GM18499 (cell line): ENCODE measurements around the gene NPHP4.

Experiments used
- ATAC-seq: cut with Tn5 transposase; IDR thresholded peaks from one replicate; pipeline ENCODE4 v1.9.1; 2021; ENCODE audit warnings: moderate number of reproducible peaks; ENCODE audit not compliant: insufficient read depth, unreplicated experiment

The NPHP4 gene

GRCh38 chr1:5975133-5975880 lies 16.9 kb downstream of the NPHP4 start:
- no peak for ATAC-seq

DNA sequence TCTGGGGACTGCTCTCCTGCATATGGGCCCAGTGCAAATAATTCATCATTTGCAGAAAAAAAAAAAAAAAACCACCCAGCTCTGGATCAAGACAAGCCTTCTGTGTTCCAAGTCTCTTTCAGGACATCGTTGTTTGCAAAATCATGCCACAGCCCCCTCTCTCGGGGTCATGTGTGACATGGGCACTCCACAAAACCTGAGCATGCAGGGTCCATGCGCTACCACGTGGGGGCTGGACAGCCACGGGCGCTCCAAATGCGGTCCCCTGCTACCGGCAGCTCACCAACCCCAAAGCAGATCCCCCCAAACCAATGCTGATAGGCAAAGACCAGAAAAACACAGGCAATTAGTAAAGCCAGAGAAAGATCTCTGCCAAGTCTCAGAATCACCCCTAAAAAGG lies 17.6 kb downstream of the NPHP4 start:
- no peak for ATAC-seq

DNA sequence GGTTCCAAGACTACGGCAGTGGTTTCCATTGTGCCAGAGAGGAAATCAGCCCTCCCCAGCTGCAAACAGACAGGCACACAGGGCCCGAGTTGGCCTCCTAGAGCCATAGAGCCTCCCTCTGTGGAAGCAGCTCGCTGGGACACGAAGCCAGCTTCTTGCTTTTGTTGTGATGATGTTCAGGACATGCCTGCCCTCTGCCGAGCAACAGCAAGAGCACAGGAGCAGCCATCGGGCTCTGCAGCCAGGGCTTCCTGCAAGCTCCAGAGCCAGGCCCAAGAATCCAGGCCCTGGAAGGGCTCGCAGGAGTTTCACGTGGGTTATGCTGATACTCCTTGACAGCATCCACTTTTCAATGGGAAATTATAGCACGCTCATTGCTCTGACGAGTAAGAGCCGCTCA lies 18.5 kb downstream of the NPHP4 start:
- no peak for ATAC-seq

- ATAC-seq: no peak
Measured at GRCh38 chr1:5972198-5972520, 20.1 kb downstream of the NPHP4 start.

DNA sequence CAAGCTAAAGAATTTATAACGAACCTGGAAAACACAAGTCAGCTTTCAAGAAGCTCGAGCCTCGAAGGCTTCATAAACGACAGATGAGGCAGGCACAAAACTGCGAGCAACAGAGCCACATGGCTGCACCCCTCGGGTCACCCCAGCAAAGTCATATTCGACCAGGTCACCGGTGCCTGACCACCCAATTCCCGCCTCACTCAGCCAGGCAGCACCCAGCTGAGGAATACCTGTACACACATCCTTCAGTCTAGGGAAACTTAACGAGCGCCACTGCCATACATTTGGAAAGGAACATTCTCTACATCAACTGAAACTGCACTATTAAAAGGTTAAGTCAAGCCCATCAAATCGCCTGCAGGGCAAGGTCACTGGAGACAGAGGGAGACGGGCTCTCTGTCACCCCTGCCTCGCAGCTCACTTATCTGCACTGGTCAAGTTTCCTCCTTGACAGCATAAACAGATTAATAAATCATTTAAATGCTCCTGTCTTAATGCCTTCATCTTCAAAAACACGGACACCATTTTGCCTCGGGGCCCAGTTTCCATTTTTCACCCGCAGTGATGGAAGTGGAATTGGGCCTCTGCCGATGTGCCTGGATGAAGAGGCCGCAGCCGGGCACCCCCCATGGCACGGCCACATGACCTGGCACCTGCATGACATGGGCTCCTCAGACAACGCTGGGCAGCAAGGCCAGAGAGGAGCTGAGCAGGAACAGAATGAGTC lies 20.6 kb downstream of the NPHP4 start:
- ATAC-seq: no peak

- no peak for ATAC-seq
Measured at GRCh38 chr1:5970610-5971273, 21.5 kb downstream of the NPHP4 start.

DNA sequence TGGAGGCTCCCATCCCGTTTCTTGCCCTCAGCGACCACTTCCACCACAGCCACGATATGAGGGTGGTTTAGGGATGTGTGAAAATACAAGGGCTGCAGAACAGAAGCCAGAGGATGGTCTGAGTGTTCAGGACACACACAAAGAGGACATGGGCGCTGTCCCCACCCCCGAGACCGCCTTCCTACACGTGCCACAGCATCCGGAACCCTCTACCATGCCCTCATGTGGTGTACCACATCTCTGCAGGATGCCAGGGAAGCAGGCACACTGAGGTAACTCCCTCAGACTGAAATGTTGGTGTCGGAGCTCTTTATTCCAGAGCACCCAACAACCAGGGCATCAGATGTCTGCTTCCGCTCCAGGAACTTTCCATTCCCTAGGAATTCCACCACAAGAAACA lies 23.1 kb downstream of the NPHP4 start:
- ATAC-seq: no peak

DNA sequence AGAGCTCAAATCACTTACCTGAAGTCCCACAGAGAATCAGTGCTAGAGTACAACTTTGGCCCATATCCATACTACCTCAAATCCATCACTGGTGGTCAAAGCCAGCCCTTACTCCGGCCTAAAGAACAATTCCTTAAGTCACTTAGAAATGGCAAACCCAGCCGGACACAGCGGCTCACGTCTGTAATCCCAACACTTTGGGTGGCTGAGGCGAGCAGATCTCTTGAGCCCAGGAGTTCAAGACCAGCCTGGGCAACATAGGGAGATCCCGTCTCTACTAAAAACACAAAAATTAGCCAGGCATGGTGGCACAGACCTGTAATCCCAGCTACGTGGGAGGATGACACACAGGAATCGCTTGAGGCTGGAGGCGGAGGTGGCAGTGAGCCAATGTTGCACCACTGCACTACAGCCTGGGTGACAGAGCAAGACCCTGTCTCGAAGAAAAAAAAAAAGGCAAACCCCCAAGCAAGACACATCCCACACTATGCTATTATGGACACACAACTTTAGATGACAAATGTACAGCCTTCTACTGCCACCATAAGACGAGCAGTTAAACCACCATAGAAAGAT lies 24.0 kb downstream of the NPHP4 start:
- no peak for ATAC-seq

DNA sequence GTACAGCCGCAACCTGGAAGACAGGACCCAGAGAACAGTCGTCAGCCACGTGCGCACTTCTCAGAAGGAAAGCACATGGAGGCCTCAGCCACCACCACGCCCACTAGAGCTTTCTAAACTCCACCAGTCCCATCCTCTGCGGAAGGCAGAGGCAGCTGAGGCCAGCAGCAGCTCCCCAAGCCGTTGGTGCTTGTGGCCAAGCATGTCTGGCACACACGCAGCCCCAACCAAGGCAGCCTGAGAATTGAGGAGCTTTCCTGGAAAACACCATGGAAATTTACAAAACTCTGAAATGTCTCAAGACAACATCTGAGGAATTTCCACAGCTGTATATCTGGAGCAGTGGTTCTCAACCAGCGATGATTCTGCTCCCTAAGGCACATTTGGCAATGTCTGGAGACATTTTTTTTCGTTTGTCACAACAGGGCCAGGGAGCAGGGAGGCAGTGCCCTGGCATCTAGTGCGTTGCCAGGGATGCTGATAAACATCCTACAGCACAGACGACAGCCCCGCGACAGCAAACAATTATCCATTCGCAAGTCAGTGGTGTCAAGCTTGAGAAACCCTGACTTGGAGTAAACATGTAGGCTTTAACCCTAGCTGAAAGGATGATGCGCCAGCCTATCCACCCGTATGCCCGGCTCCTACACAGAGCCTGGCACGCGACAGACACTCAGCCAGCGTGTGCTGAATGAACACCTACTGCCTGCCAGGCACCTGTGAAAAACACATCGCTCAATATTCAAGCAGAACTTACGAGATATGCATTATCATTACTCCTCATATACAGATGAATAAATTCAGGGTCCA lies 24.7 kb downstream of the NPHP4 start:
- no peak for ATAC-seq

- no peak for ATAC-seq
Measured at GRCh38 chr1:5966543-5967205, 25.6 kb downstream of the NPHP4 start.

- ATAC-seq: no peak
Measured at GRCh38 chr1:5965586-5966131, 26.6 kb downstream of the NPHP4 start.

DNA sequence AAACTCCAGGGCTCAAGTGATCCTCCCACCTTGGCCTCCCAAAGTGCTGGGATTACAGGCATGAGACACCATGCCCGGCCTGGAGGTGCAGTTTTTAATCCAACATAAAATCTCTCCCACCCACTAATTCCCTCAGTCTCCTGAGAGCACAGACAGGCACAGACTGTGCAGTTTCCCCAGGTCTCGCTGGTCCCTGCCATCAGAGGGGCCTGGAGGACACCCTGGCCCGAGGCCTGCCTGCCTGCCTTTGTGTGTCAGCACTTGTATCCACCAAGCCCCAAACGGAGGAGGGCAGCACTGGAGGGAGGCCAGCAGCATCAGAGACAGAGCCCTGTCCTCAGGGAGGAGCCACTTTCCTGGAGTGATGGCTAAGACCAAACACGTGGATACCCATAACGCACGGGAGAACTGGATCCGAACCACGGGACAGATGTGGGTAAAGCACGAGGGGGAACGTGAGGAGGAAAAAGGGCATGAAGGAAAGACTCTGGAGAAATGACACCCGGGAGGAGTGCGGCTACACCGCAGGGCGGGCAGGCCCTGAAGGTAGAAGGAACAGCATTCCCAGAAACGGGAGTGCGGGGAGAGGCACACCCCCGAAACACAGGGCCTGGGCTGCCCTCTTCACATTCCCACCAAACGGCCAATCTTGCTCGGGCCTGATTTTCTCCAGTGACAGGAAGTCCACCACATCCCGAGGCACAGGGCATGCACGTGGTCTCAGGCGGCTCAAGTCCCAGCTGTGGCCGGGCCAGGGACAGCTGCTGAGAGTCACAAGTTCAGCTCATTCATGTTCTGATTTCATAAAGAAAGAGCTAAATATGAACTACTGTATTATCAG lies 29.7 kb downstream of the NPHP4 start:
- ATAC-seq: no peak

GRCh38 chr1:5961601-5962000 lies 30.6 kb downstream of the NPHP4 start:
- no peak for ATAC-seq

DNA sequence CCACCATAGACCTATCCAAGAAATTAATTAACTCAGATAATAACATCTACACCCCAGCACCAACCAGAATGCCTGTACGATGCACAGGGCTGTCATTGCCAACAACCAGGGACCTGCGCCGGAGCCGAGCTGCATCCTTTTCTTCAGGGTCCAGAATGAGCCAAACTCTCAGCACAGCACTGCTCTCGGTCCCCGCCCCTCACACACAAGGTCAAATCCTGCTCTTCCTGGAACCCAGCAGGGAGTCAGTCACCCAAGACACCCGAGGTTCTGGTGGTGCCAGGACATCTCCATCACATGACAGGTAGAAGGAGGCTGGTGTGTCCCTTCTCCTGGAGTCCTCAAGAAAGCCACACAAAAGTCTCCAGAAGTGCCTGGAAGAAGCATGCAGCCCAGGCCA lies 31.9 kb downstream of the NPHP4 start:
- no peak for ATAC-seq

GRCh38 chr1:5959667-5960230 lies 32.5 kb downstream of the NPHP4 start:
- no peak for ATAC-seq

- no peak for ATAC-seq
Measured at GRCh38 chr1:5959087-5959486, 33.1 kb downstream of the NPHP4 start.

- ATAC-seq: no peak
Measured at GRCh38 chr1:5956022-5956830, 36.0 kb downstream of the NPHP4 start.
